Smooth muscle cell (in vitro differentiated cells): ENCODE measurements around the gene IL17RE. TPM values are rescaled to one million over a fixed set of nuclear protein-coding genes. Genes with fewer than 3 reads are reported as not detected.
"Not testable (repeated sequence)": the region's sequence is repeated elsewhere in the genome, so short reads cannot be mapped to it uniquely, and the experiment has no call there.

Experiments used
- DNase-seq: peaks from one replicate; lab custom pipeline; 2025; ENCODE audit not compliant: unreplicated experiment; lab: John Stamatoyannopoulos, UW
- H2AFZ ChIP-seq: fragments of 200-600 bp; sonication (generic); 2 replicates; pipeline ENCODE4 v1.6.0; 2016; ENCODE audit warnings: antibody characterized with exemption, low read depth, mild to moderate bottlenecking
- H3F3A ChIP-seq: fragments of 200-600 bp; sonication (generic); 2 replicates; pipeline ENCODE4 v1.6.0; 2017; ENCODE audit warnings: antibody characterized with exemption, low read depth
- H3K27ac ChIP-seq: fragments of 200-600 bp; sonication (generic); 2 replicates; pipeline ENCODE4 v1.5.1; 2016; ENCODE audit warnings: low read depth, mild to moderate bottlenecking
- H3K27me3 ChIP-seq: fragments of 200-600 bp; sonication (generic); 2 replicates; pipeline ENCODE4 v1.6.1; 2016; ENCODE audit warnings: low read depth, mild to moderate bottlenecking
- H3K36me3 ChIP-seq: fragments of 200-600 bp; sonication (generic); 2 replicates; pipeline ENCODE4 v1.5.1; 2016; ENCODE audit warnings: low read depth
- H3K4me1 ChIP-seq: fragments of 200-600 bp; sonication (generic); 2 replicates; pipeline ENCODE4 v1.5.1; 2016; ENCODE audit warnings: low read depth
- H3K4me2 ChIP-seq: fragments of 200-600 bp; sonication (generic); 2 replicates; pipeline ENCODE4 v1.6.0; 2016; ENCODE audit warnings: mild to moderate bottlenecking
- H3K4me3 ChIP-seq: fragments of 200-600 bp; sonication (generic); 2 replicates; pipeline ENCODE4 v1.5.1; 2016; ENCODE audit warnings: mild to moderate bottlenecking
- H3K79me2 ChIP-seq: fragments of 200-600 bp; sonication (generic); 2 replicates; pipeline ENCODE4 v1.6.0; 2016; ENCODE audit warnings: low read depth, mild to moderate bottlenecking
- H3K9ac ChIP-seq: fragments of 200-600 bp; sonication (generic); 2 replicates; pipeline ENCODE4 v1.6.0; 2016; ENCODE audit warnings: low read depth
- H3K9me3 ChIP-seq: fragments of 200-600 bp; sonication (generic); replicated peaks from 2 replicates; pipeline ENCODE4 v1.5.1; 2016; ENCODE audit warnings: low read depth
- H4K20me1 ChIP-seq: fragments of 200-600 bp; sonication (generic); 2 replicates; pipeline ENCODE4 v1.6.0; 2016; ENCODE audit warnings: low read depth
- CTCF ChIP-seq: fragments of 200-600 bp; sonication (generic); IDR thresholded peaks from 2 replicates; pipeline ENCODE4 v1.5.1; 2017; ENCODE audit warnings: borderline replicate concordance, mild to moderate bottlenecking, antibody characterized with exemption; ENCODE audit not compliant: insufficient read depth, poor library complexity, severe bottlenecking
- WGBS: methylation state at CpG from one replicate; pipeline ENCODE4 v1.1.7; 2016; ENCODE audit warnings: low lambda C conversion rate; 5-methylcytosine and 5-hydroxymethylcytosine counted together
- polyA plus RNA-seq: library from polyadenylated mRNA; unstranded; fragments of >200 nt; fragmentation: Nextera tagmentation; extraction: Ambion mirVana; gene quantifications from 2 replicates; pipeline ENCODE4 v1.2.1, GENCODE V29; 2016
- total RNA-seq: library from RNA; depleted of rRNA; stranded (reverse); fragments of >200 nt; gene quantifications from 2 replicates; pipeline ENCODE4 v1.2.3, GENCODE V29; 2014

Gene IL17RE
- total and polyA plus RNA-seq, 2 experiments from 2014 or later, result 0.32 to 4.9 TPM

GRCh38 chr3:9863058-9863772 lies 39.4 kb upstream of the IL17RE start:
- Histone ChIP-seq H3K9ac (no peak overlapping the region), H3K9me3 (no peaks in the 10 kb centered on the region), H3K4me3 (peak overlapping the region; percentile 36), H3K36me3 (no peaks in the 10 kb centered on the region), H2AFZ (peak overlapping the region; percentile 86), H3K4me2 (peak overlapping the region; percentile 76), H3K4me1 (no peaks in the 10 kb centered on the region), H3K27me3 (no peaks in the 10 kb centered on the region), H4K20me1 (no peaks in the 10 kb centered on the region), H3F3A (no peaks in the 10 kb centered on the region), H3K79me2 (no peaks in the 10 kb centered on the region), H3K27ac (no peak overlapping the region)
- DNase-seq, result no peak
- WGBS, result 80% methylated on average over 18 of the region's 22 CpGs
- TF ChIP-seq CTCF, result no peak

- Histone ChIP-seq H3K9me3 (no peaks in the 10 kb centered on the region), H3K4me3 (no peak overlapping the region), H3K4me2 (peak overlapping the region; percentile 35), H3K4me1 (no peaks in the 10 kb centered on the region), H3K9ac (no peak overlapping the region), H2AFZ (peak overlapping the region; percentile 55), H3K27me3 (no peaks in the 10 kb centered on the region), H4K20me1 (no peaks in the 10 kb centered on the region), H3K79me2 (no peaks in the 10 kb centered on the region), H3K27ac (peak overlapping the region; percentile 20), H3F3A (no peaks in the 10 kb centered on the region), H3K36me3 (no peaks in the 10 kb centered on the region)
- 65% methylated on average over 16 of the region's 16 CpGs for WGBS
- no peak for TF ChIP-seq CTCF
- DNase-seq, result no peak
These were observed 38.3 kb upstream of the IL17RE start for GRCh38 chr3:9864200-9864927.

GRCh38 chr3:9865125-9865637 lies 37.5 kb upstream of the IL17RE start:
- not testable (repeated sequence) for H3F3A ChIP-seq, H3K4me3 ChIP-seq, H3K9ac ChIP-seq, H3K4me1 ChIP-seq, H3K79me2 ChIP-seq, DNase-seq, H3K27me3 ChIP-seq, H2AFZ ChIP-seq, H3K36me3 ChIP-seq, H4K20me1 ChIP-seq, H3K9me3 ChIP-seq
- peak overlapping the region; percentile 35 for H3K4me2 ChIP-seq
- peak overlapping the region; percentile 4 for H3K27ac ChIP-seq
- 82% methylated on average over 10 of the region's 10 CpGs for WGBS

GRCh38 chr3:9866639-9867038 lies 36.0 kb upstream of the IL17RE start:
- H2AFZ ChIP-seq, result no peak overlapping the region
- H3K79me2 ChIP-seq, result no peaks in the 10 kb centered on the region
- H3K4me2 ChIP-seq, result no peak overlapping the region
- H3K36me3 ChIP-seq, result no peaks in the 10 kb centered on the region
- H3K4me1 ChIP-seq, result no peaks in the 10 kb centered on the region
- H4K20me1 ChIP-seq, result no peaks in the 10 kb centered on the region
- TF ChIP-seq CTCF, result no peak
- no peak for DNase-seq
- no peak overlapping the region for H3K9ac ChIP-seq
- no peaks in the 10 kb centered on the region for H3F3A ChIP-seq
- H3K27ac ChIP-seq, result no peak overlapping the region
- H3K4me3 ChIP-seq, result no peak overlapping the region
- no peaks in the 10 kb centered on the region for H3K27me3 ChIP-seq
- WGBS, result 94% methylated on average over 8 of the region's 8 CpGs
- H3K9me3 ChIP-seq, result no peaks in the 10 kb centered on the region
